Measurements from ENCODE around the gene CCDC9. TPM values are rescaled to one million over a fixed set of nuclear protein-coding genes. Genes with fewer than 3 reads are reported as not detected.
A peak's percentile ranks its signal among the peaks of the same experiment; 100 is the strongest.

CCDC9 gene
- total and polyA plus RNA-seq, 2 of the 13 experiments (the other 11 are each of a cell fraction or from before 2014, with no cell fraction given), result 2.9 to 6.3 TPM

DNA sequence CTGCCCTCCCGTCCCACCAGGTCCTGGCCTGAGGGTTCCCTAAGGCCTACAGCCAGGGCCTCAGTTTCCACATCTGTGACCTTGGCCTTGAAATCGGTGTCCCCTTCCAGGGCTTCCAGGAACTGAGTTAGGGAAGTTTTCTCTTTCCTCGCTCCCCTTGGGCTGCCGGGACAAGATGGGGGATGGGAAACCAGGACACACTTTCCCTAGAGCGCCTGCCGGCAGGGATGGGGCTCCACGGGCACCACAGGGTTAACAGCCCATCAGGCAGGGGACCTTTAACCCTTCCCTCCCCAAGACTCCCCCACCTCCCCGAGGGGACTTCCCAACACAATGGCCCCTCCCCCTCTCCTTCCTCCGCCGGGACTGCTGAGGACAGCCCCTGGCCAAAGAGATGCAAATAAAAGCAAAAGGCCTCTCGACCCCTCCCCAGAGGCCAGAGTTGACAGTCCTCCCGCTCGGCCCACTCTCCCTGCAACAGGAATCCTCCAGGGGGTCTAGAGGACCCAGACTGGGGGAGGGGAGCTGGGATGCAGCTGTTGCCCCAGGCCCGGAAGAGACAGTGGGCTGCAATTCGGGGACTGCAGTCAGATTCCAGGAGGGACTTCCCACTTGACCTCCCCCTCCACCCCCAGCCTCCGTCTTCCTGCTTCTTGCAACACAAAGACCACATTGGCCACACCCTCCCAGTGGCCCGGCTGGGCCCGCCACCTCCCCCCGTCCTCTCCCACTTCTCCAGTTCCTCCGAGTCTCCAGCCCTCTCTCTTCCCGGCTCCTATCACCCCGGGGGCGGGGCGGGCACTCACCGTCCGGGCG, 28.8 kb upstream of the CCDC9 start (continued):
- TF ChIP-seq, protein P1, sequence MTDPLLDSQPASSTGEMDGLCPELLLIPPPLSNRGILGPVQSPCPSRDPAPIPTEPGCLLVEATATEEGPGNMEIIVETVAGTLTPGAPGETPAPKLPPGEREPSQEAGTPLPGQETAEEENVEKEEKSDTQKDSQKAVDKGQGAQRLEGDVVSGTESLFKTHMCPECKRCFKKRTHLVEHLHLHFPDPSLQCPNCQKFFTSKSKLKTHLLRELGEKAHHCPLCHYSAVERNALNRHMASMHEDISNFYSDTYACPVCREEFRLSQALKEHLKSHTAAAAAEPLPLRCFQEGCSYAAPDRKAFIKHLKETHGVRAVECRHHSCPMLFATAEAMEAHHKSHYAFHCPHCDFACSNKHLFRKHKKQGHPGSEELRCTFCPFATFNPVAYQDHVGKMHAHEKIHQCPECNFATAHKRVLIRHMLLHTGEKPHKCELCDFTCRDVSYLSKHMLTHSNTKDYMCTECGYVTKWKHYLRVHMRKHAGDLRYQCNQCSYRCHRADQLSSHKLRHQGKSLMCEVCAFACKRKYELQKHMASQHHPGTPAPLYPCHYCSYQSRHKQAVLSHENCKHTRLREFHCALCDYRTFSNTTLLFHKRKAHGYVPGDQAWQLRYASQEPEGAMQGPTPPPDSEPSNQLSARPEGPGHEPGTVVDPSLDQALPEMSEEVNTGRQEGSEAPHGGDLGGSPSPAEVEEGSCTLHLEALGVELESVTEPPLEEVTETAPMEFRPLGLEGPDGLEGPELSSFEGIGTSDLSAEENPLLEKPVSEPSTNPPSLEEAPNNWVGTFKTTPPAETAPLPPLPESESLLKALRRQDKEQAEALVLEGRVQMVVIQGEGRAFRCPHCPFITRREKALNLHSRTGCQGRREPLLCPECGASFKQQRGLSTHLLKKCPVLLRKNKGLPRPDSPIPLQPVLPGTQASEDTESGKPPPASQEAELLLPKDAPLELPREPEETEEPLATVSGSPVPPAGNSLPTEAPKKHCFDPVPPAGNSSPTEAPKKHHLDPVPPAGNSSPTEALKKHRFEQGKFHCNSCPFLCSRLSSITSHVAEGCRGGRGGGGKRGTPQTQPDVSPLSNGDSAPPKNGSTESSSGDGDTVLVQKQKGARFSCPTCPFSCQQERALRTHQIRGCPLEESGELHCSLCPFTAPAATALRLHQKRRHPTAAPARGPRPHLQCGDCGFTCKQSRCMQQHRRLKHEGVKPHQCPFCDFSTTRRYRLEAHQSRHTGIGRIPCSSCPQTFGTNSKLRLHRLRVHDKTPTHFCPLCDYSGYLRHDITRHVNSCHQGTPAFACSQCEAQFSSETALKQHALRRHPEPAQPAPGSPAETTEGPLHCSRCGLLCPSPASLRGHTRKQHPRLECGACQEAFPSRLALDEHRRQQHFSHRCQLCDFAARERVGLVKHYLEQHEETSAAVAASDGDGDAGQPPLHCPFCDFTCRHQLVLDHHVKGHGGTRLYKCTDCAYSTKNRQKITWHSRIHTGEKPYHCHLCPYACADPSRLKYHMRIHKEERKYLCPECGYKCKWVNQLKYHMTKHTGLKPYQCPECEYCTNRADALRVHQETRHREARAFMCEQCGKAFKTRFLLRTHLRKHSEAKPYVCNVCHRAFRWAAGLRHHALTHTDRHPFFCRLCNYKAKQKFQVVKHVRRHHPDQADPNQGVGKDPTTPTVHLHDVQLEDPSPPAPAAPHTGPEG (CRISPR knock-in tag; IDR thresholded peaks at IDR 0.05), result no peak
- TF ChIP-seq PRPF4 (IDR thresholded peaks at IDR 0.05; ENCODE audit: low read depth, low read length, poor library complexity, severe bottlenecking), result peak; percentile 79
- no peak for TF ChIP-seq REXO4 (CRISPR knock-in tag; IDR thresholded peaks at IDR 0.05; ENCODE audit: borderline replicate concordance)
- TF ChIP-seq, protein P2, sequence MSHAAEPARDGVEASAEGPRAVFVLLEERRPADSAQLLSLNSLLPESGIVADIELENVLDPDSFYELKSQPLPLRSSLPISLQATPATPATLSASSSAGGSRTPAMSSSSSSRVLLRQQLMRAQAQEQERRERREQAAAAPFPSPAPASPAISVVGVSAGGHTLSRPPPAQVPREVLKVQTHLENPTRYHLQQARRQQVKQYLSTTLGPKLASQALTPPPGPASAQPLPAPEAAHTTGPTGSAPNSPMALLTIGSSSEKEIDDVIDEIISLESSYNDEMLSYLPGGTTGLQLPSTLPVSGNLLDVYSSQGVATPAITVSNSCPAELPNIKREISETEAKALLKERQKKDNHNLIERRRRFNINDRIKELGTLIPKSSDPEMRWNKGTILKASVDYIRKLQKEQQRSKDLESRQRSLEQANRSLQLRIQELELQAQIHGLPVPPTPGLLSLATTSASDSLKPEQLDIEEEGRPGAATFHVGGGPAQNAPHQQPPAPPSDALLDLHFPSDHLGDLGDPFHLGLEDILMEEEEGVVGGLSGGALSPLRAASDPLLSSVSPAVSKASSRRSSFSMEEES (CRISPR knock-in tag; IDR thresholded peaks at IDR 0.05), result no peak
- no peak; the same call in 1 of the 2 replicates for TF ChIP-seq POLR2AphosphoS2 (IDR thresholded peaks at IDR 0.05; ENCODE audit: low read depth, low read length)
- TF ChIP-seq JUN (CRISPR knock-in tag; IDR thresholded peaks at IDR 0.05), result no peak
- TF ChIP-seq, protein P3, sequence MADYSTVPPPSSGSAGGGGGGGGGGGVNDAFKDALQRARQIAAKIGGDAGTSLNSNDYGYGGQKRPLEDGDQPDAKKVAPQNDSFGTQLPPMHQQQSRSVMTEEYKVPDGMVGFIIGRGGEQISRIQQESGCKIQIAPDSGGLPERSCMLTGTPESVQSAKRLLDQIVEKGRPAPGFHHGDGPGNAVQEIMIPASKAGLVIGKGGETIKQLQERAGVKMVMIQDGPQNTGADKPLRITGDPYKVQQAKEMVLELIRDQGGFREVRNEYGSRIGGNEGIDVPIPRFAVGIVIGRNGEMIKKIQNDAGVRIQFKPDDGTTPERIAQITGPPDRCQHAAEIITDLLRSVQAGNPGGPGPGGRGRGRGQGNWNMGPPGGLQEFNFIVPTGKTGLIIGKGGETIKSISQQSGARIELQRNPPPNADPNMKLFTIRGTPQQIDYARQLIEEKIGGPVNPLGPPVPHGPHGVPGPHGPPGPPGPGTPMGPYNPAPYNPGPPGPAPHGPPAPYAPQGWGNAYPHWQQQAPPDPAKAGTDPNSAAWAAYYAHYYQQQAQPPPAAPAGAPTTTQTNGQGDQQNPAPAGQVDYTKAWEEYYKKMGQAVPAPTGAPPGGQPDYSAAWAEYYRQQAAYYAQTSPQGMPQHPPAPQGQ (CRISPR knock-in tag; IDR thresholded peaks at IDR 0.05; ENCODE audit: borderline replicate concordance), result no peak
- TF ChIP-seq ZNF678 (CRISPR knock-in tag; IDR thresholded peaks at IDR 0.05), result 0 out of 2 replicates have a peak, but pooled peaks have one; percentile 22
- no peak for TF ChIP-seq GZF1 (CRISPR knock-in tag; IDR thresholded peaks at IDR 0.05)
- TF ChIP-seq ZMAT3 (CRISPR knock-in tag; conservative IDR thresholded peaks at IDR 0.05), result peak; percentile 84
- TF ChIP-seq CCDC6 (CRISPR knock-in tag; IDR thresholded peaks at IDR 0.05), result 0 out of 2 replicates have a peak, but pooled peaks have one; percentile 23
- TF ChIP-seq HNRNPUL1 (IDR thresholded peaks at IDR 0.05; ENCODE audit: low read depth, low read length), result no peak
- TF ChIP-seq ZNF367 (CRISPR knock-in tag; IDR thresholded peaks at IDR 0.05; ENCODE audit: borderline replicate concordance), result no peak
- TF ChIP-seq, protein P4, sequence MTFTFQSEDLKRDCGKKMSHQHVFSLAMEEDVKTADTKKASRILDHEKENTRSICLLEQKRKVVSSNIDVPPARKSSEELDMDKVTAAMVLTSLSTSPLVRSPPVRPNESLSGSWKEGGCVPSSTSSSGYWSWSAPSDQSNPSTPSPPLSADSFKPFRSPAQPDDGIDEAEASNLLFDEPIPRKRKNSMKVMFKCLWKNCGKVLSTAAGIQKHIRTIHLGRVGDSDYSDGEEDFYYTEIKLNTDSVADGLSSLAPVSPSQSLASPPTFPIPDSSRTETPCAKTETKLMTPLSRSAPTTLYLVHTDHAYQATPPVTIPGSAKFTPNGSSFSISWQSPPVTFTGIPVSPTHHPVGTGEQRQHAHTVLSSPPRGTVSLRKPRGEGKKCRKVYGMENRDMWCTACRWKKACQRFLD (CRISPR knock-in tag; IDR thresholded peaks at IDR 0.05; ENCODE audit: borderline replicate concordance), result no peak
- TF ChIP-seq ZNF589 (CRISPR knock-in tag; conservative IDR thresholded peaks at IDR 0.05), result 0 out of 2 replicates have a peak, but pooled peaks have one; percentile 4
- 0 out of 2 replicates have a peak, but pooled peaks have one; percentile 14 for TF ChIP-seq GATA4 (IDR thresholded peaks at IDR 0.05; ENCODE audit: borderline replicate concordance, low read depth)
- TF ChIP-seq RAD51 (IDR thresholded peaks at IDR 0.05; ENCODE audit: borderline replicate concordance), result no peak
